GM18867 (cell line): ENCODE results near the gene GPR137.

ENCODE experiments used
- ATAC-seq: cut with Tn5 transposase; IDR thresholded peaks from one replicate; pipeline ENCODE4 v1.9.1; 2021; ENCODE audit warnings: mild to moderate bottlenecking, moderate library complexity; ENCODE audit not compliant: unreplicated experiment

The GPR137 gene

DNA sequence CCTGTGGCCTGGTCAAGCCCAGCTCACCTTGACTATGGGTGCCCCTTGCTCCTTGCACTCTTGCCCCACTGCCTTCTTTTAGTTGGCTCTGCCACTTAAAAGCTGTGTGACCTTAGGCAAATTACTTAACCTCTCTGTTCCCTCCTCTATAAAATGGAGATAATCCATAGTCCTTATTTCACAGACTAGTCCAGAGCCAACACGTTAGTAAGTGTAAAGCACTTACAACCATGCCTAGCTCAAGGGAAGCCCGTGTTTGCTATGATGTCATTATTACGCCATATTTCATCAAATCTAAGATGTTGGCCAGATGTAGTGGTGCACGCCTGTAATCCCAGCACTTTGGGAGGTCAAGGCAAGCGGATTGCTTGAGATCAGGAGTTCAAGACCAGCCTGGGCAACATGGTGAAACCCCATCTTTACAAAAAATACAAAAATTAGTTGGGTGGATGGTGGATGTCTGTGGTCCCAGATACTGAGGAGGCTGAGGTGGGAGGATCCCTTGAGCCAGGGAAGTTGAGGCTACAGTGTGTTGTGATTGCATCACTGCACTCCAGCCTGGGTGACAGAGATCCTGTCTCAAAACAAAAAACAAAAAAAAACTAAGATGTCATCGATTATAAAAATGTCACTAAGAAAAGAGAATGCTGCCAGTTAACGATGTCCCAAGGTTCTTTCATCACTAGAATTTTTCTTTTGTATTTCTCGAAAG is 52.0 kb downstream of the GPR137 start:
- ATAC-seq, result no peak

DNA sequence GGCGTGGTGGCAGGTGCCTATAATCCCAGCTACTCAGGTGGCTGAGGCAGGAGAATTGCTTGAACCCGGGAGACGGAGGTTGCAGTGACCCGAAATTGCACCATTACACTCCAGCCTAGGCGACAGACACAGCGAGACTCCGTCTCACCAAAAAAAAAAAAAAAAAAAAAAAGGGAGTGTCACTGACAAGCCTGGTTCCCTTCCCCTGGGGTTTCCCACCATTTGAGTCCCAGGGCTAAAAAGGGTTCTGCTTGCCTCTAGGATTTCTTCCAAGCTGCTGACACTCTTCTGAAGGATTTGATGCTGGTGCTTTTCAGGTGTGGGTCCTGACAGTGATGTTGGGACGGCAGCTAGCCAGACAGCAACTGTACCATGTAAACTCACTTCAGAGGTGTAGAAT is 53.1 kb downstream of the GPR137 start:
- no peak for ATAC-seq
